Measurements from ENCODE around the gene LRP8.

GRCh38 chr1:53306168-53306567 lies 21.7 kb downstream of the LRP8 start:
- TF ChIP-seq USF2 (IDR thresholded peaks at IDR 0.05; ENCODE audit: borderline replicate concordance, low read depth, low read length) = no peak
- TF ChIP-seq TAF1 (IDR thresholded peaks at IDR 0.05; ENCODE audit: borderline replicate concordance, low read depth, low read length) = no peak
- TF ChIP-seq, protein P1, sequence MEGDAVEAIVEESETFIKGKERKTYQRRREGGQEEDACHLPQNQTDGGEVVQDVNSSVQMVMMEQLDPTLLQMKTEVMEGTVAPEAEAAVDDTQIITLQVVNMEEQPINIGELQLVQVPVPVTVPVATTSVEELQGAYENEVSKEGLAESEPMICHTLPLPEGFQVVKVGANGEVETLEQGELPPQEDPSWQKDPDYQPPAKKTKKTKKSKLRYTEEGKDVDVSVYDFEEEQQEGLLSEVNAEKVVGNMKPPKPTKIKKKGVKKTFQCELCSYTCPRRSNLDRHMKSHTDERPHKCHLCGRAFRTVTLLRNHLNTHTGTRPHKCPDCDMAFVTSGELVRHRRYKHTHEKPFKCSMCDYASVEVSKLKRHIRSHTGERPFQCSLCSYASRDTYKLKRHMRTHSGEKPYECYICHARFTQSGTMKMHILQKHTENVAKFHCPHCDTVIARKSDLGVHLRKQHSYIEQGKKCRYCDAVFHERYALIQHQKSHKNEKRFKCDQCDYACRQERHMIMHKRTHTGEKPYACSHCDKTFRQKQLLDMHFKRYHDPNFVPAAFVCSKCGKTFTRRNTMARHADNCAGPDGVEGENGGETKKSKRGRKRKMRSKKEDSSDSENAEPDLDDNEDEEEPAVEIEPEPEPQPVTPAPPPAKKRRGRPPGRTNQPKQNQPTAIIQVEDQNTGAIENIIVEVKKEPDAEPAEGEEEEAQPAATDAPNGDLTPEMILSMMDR (IDR thresholded peaks at IDR 0.05) = no peak
- no peak for TF ChIP-seq EP300 (IDR thresholded peaks at IDR 0.05; ENCODE audit: borderline replicate concordance in 1 of 2, low read depth in 1 of 2, low read length in 1 of 2)
- TF ChIP-seq, protein P2, sequence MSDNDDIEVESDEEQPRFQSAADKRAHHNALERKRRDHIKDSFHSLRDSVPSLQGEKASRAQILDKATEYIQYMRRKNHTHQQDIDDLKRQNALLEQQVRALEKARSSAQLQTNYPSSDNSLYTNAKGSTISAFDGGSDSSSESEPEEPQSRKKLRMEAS (IDR thresholded peaks at IDR 0.05; ENCODE audit: low read depth) = no peak
- TF ChIP-seq, protein P3, sequence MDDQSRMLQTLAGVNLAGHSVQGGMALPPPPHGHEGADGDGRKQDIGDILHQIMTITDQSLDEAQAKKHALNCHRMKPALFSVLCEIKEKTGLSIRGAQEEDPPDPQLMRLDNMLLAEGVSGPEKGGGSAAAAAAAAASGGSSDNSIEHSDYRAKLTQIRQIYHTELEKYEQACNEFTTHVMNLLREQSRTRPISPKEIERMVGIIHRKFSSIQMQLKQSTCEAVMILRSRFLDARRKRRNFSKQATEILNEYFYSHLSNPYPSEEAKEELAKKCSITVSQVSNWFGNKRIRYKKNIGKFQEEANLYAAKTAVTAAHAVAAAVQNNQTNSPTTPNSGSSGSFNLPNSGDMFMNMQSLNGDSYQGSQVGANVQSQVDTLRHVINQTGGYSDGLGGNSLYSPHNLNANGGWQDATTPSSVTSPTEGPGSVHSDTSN (IDR thresholded peaks at IDR 0.05) = no peak
- TF ChIP-seq SIN3A (IDR thresholded peaks at IDR 0.05; ENCODE audit: borderline replicate concordance, low read depth, low read length) = no peak
- no peak for TF ChIP-seq RCOR1 (IDR thresholded peaks at IDR 0.05; ENCODE audit: low read length)
- no peak for TF ChIP-seq ZBTB33 (IDR thresholded peaks at IDR 0.05; ENCODE audit: borderline replicate concordance, low read depth)
- no peak for TF ChIP-seq GABPA (IDR thresholded peaks at IDR 0.05; ENCODE audit: low read depth)
- TF ChIP-seq EZH2phosphoT487 (IDR thresholded peaks at IDR 0.05; ENCODE audit: borderline replicate concordance, low read depth) = no peak
- TF ChIP-seq RFX5 (IDR thresholded peaks at IDR 0.05; ENCODE audit: low read length) = no peak
- no peak for TF ChIP-seq FOXM1 (IDR thresholded peaks at IDR 0.05; ENCODE audit: low read depth)

All from SK-N-SH (cell line).